ENCODE data around the gene DSTN. TPM values are rescaled to one million over a fixed set of nuclear protein-coding genes. Genes with fewer than 3 reads are reported as not detected.
A peak's percentile ranks its signal among the peaks of the same experiment; 100 is the strongest.

DSTN gene
- total and polyA plus RNA-seq, 2 of the 4 experiments (the other 2 are of a cell fraction) = 221 to 269 TPM

- H3K4ac ChIP-seq (ENCODE audit: low read depth, low read length) = no peak overlapping the region
- peaks cover 76% of the 10 kb centered on the region for H4K20me1 ChIP-seq (ENCODE audit: insufficient read depth, low read length)
- no peak overlapping the region for H3K4me2 ChIP-seq (ENCODE audit: low read depth, low read length)
- H3K56ac ChIP-seq (ENCODE audit: extremely low read depth, insufficient read depth, low read length) = no peak overlapping the region
- CTCF ChIA-PET = no interaction called here
- peak overlapping the region; percentile 72 for H2AK9ac ChIP-seq (replicated peaks; ENCODE audit: low read depth, low read length, poor library complexity)
- H3K4me3 ChIP-seq (ENCODE audit: insufficient read depth, low read depth, low read length) = no peak overlapping the region
- dilution Hi-C loops (cut with HindIII; ENCODE audit: low sequenced_read_pairs, unreplicated experiment) = no loop called here
- peaks cover 72% of the 10 kb centered on the region for H3K36me3 ChIP-seq (ENCODE audit: control insufficient read depth, insufficient read depth, low read length)
- H4K5ac ChIP-seq (ENCODE audit: low read depth, low read length) = no peak overlapping the region
- POLR2A ChIA-PET (ENCODE audit: unreplicated experiment) = no interaction called here
- H3K18ac ChIP-seq (ENCODE audit: low read depth, low read length) = no peak overlapping the region
- H2BK20ac ChIP-seq (ENCODE audit: low read depth, low read length) = no peak overlapping the region
- no peaks in the 10 kb centered on the region for H3K9me3 ChIP-seq (ENCODE audit: control insufficient read depth, insufficient read depth, low read length)
- H2BK120ac ChIP-seq (ENCODE audit: low read depth, low read length) = no peak overlapping the region
- intact Hi-C loops (cut with micrococcal nuclease) = loop anchor here (5.0 to 10.0 kb wide), 2 partner anchors 110 to 813 kb away; no protein-coding TSS in a partner anchor
- no peak overlapping the region for H4K91ac ChIP-seq (ENCODE audit: insufficient read depth, low read depth, low read length)
- 71% methylated on average over 11 of the region's 32 CpGs; no CpG with 5 or more reads in 1 of the 2 experiments for WGBS, 2 experiments (ENCODE audit: extremely low coverage in 2 of 2, insufficient read length in 1 of 2)
- H3K9ac ChIP-seq (ENCODE audit: low read depth, low read length) = no peak overlapping the region
- no peak overlapping the region for H3K14ac ChIP-seq (replicated peaks; ENCODE audit: low read depth, low read length)
- DNase-seq = no peak
- H2BK15ac ChIP-seq (ENCODE audit: low read depth, low read length) = no peak overlapping the region
- peaks cover 0 to 58% of the 10 kb centered on the region in 2 experiments; a peak in 3 of 4 replicates for H3K79me1 ChIP-seq (ENCODE audit: low read depth in 1 of 2, low read length in 2 of 2)
- BruUV-seq (replicated peaks) = no TSS peak
- in situ Hi-C loops (cut with MboI; ENCODE audit: low sequenced_read_pairs) = loop anchor here (5.0 kb wide), 1 partner anchor 78 kb away; no protein-coding TSS in a partner anchor
- 0 out of 2 replicates have a peak overlapping the region, but pooled peaks have one; percentile 31 for H3K23ac ChIP-seq (ENCODE audit: low read depth, low read length)
- H2AFZ ChIP-seq (replicated peaks; ENCODE audit: low read length, poor library complexity) = peak overlapping the region; percentile 36
- no peaks in the 10 kb centered on the region for H3K9me1 ChIP-seq (ENCODE audit: insufficient read depth, low read length)
- H3K27ac ChIP-seq (ENCODE audit: insufficient read depth, low read length) = no peak overlapping the region; the same call in 1 of the 2 replicates
- H2AK5ac ChIP-seq (ENCODE audit: low read depth, low read length) = no peak overlapping the region
- no peaks in the 10 kb centered on the region; the same call in 1 of the 2 replicates for H3K4me1 ChIP-seq (ENCODE audit: control insufficient read depth, insufficient read depth, low read length)
- ATAC-seq (ENCODE audit: low read depth) = no peak
- H4K8ac ChIP-seq (ENCODE audit: low read depth in 2 of 2, low read length in 2 of 2) = no peak overlapping the region; a peak in 1 of 4 replicates
- H2BK5ac ChIP-seq (ENCODE audit: low read depth, low read length, poor library complexity, severe bottlenecking) = no peak overlapping the region
- no peaks in the 10 kb centered on the region for H3K27me3 ChIP-seq (ENCODE audit: control insufficient read depth, insufficient read depth, low read length)
- TF ChIP-seq RAD21 (IDR thresholded peaks at IDR 0.05; ENCODE audit: low read length) (no peak), CTCF (conservative IDR thresholded peaks at IDR 0.05; ENCODE audit: low read depth, low read length) (no peak), SMC3 (IDR thresholded peaks at IDR 0.05; ENCODE audit: low read depth, low read length) (no peak), CHD1 (IDR thresholded peaks at IDR 0.05; ENCODE audit: low read depth, low read length) (no peak), MXI1 (IDR thresholded peaks at IDR 0.05; ENCODE audit: borderline replicate concordance, low read depth, low read length) (no peak), CEBPB (IDR thresholded peaks at IDR 0.05; ENCODE audit: low read depth, low read length) (no peak), USF2 (IDR thresholded peaks at IDR 0.05; ENCODE audit: low read depth, low read length) (no peak), NFE2L2 (IDR thresholded peaks at IDR 0.05; ENCODE audit: low read depth, low read length) (no peak), MAFK (IDR thresholded peaks at IDR 0.05; ENCODE audit: low read depth, low read length) (no peak), RCOR1 (IDR thresholded peaks at IDR 0.05; ENCODE audit: insufficient replicate concordance, low read length) (no peak), POLR2A (IDR thresholded peaks at IDR 0.05; ENCODE audit: low read depth, low read length) (no peak), RFX5 (IDR thresholded peaks at IDR 0.05; ENCODE audit: low read depth, low read length) (no peak), MAZ (IDR thresholded peaks at IDR 0.05; ENCODE audit: borderline replicate concordance, low read depth, low read length) (no peak), FOS (IDR thresholded peaks at IDR 0.05; ENCODE audit: low read depth, low read length) (no peak), BHLHE40 (IDR thresholded peaks at IDR 0.05; ENCODE audit: low read depth, low read length) (no peak)
These were observed 45.2 kb downstream of the DSTN start for GRCh38 chr20:17614812-17615644.
